Measurements from ENCODE around the gene CYP19A1. TPM values are rescaled to one million over a fixed set of nuclear protein-coding genes. Genes with fewer than 3 reads are reported as not detected.

CYP19A1 gene
- total RNA-seq, 1 experiment from 2014 or later: 0.94 TPM

DNA sequence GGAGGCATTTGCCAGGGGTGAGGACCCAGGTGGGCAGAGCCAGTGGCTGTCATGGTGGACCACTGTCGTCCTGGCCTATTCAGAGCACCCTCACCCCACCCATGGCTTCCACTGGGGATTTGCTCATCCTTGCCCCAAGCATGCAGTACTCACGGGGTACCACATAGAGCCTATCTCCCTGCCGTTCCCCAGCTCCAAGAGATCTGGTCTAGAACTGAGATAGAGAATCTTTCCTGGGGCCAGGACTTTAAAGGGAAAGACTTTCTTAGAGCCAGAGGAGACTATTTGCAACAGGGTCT is 166.8 kb downstream of the CYP19A1 start:
- H4K20me1 ChIP-seq (ENCODE audit: insufficient read depth): no peaks in the 10 kb centered on the region
- no peaks in the 10 kb centered on the region for H3K36me3 ChIP-seq (ENCODE audit: low read depth)
- POLR2A ChIA-PET (ENCODE audit: unreplicated experiment): no interaction called here
- no peaks in the 10 kb centered on the region for H3K9me3 ChIP-seq (ENCODE audit: insufficient read depth, low read depth)
- BruUV-seq (replicated peaks): no TSS peak
- TF ChIP-seq CTCF (conservative IDR thresholded peaks at IDR 0.05) (no peak), EZH2 (IDR thresholded peaks at IDR 0.05; ENCODE audit: low read depth) (no peak)
- no peak overlapping the region for H3K4me2 ChIP-seq
- H3K4me1 ChIP-seq (replicated peaks; ENCODE audit: insufficient read depth): no peaks in the 10 kb centered on the region
- H3K4me3 ChIP-seq: no peak overlapping the region
- H3F3A ChIP-seq (ENCODE audit: insufficient read depth, low read depth): no peaks in the 10 kb centered on the region
- intact Hi-C loops (cut with micrococcal nuclease; ENCODE audit: unreplicated experiment): no loop called here
- H3K79me2 ChIP-seq (ENCODE audit: low read depth): no peaks in the 10 kb centered on the region
- CTCF ChIA-PET: interaction anchor here (0.9 kb wide), 1 partner anchor 9 kb away, joined by 3 read pairs; no protein-coding TSS in a partner anchor
- DNase-seq: no peak
- H3K27me3 ChIP-seq (ENCODE audit: insufficient read depth, low read depth): no peaks in the 10 kb centered on the region
- H2AFZ ChIP-seq: no peak overlapping the region
- H3K27ac ChIP-seq: no peak overlapping the region
- H3K9me2 ChIP-seq (ENCODE audit: insufficient read depth): no peaks in the 10 kb centered on the region

DNA sequence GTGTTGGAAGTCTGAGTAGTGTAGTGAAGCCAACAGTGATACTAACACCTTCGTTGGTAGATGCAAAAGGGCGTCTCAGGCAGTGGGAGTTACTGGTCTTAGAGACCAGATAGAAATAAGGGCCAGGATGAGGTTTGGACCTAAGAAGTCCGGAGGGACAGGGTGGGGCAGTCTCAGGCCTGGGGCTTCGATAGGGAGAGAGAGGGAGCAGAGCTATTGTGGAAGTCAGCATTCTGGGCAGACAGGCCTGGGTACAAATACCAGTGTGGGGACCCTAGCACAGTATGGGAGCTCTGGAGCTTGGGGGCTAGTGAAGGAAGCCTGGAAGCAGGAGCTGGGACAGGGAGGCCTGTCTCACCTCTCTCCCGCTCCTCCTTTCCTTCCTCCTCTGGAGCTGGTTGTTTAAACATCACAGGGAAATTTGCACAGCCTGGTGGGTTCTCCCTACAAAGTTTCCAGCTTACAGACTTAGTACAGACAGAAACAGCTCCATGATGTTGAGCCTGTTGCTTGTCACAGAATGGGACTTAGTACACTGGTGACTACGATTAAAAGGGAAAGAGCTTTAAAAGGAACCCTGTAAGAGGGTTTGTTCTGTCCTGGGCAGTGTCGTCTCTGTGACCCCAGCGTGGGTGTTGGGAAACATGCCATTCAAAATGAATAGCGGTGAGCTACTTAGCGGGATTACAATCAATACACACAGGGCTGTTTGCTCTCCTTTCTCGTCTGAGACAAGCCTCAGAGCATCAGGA is 167.3 kb downstream of the CYP19A1 start:
- POLR2A ChIA-PET (ENCODE audit: unreplicated experiment): no interaction called here
- no peak for DNase-seq
- Histone ChIP-seq H3K27ac (no peak overlapping the region), H3K9me2 (ENCODE audit: insufficient read depth) (no peaks in the 10 kb centered on the region), H3K4me3 (no peak overlapping the region), H3K36me3 (ENCODE audit: low read depth) (no peaks in the 10 kb centered on the region), H3K27me3 (ENCODE audit: insufficient read depth, low read depth) (no peaks in the 10 kb centered on the region), H4K20me1 (ENCODE audit: insufficient read depth) (no peaks in the 10 kb centered on the region), H3K4me2 (no peak overlapping the region), H3K9me3 (ENCODE audit: insufficient read depth, low read depth) (no peaks in the 10 kb centered on the region), H3K4me1 (replicated peaks; ENCODE audit: insufficient read depth) (no peaks in the 10 kb centered on the region), H3F3A (ENCODE audit: insufficient read depth, low read depth) (no peaks in the 10 kb centered on the region), H3K79me2 (ENCODE audit: low read depth) (no peaks in the 10 kb centered on the region), H2AFZ (no peak overlapping the region)
- intact Hi-C loops (cut with micrococcal nuclease; ENCODE audit: unreplicated experiment): no loop called here
- CTCF ChIA-PET: interaction anchor here (0.9 kb wide), 1 partner anchor 8 kb away, joined by 3 read pairs; no protein-coding TSS in a partner anchor
- no TSS peak for BruUV-seq (replicated peaks)
- TF ChIP-seq CTCF (conservative IDR thresholded peaks at IDR 0.05) (no peak), EZH2 (IDR thresholded peaks at IDR 0.05; ENCODE audit: low read depth) (no peak)

DNA sequence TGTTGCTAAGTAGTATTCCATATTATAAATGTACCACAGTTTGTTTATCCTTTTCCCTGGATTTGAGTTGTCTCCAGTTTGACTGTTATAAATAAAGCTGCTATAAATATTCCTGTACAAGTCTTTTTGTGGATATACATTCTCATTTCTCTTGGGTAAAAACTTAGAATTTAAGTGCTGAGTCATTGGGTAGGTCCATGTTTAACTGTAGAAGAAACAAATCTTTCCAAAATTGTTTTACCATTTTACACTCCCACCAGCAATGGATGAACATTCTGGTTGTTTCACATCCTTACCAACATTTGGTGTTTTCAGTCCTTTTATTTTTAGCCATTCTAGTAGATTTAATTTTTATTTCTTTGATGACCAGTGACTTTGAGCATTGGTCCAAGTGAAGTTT is 169.7 kb downstream of the CYP19A1 start:
- Histone ChIP-seq H3K79me2 (ENCODE audit: low read depth) (no peaks in the 10 kb centered on the region), H3K36me3 (ENCODE audit: low read depth) (no peaks in the 10 kb centered on the region), H3K27ac (no peak overlapping the region), H3K27me3 (ENCODE audit: insufficient read depth, low read depth) (no peaks in the 10 kb centered on the region), H3K4me2 (no peak overlapping the region), H3K9me2 (ENCODE audit: insufficient read depth) (no peaks in the 10 kb centered on the region), H3K9me3 (ENCODE audit: insufficient read depth, low read depth) (no peaks in the 10 kb centered on the region), H4K20me1 (ENCODE audit: insufficient read depth) (no peaks in the 10 kb centered on the region), H3F3A (ENCODE audit: insufficient read depth, low read depth) (no peaks in the 10 kb centered on the region), H3K4me3 (no peak overlapping the region), H2AFZ (no peak overlapping the region), H3K4me1 (replicated peaks; ENCODE audit: insufficient read depth) (no peaks in the 10 kb centered on the region)
- BruUV-seq (replicated peaks): no TSS peak
- intact Hi-C loops (cut with micrococcal nuclease; ENCODE audit: unreplicated experiment): no loop called here
- ChIA-PET CTCF (no interaction called here), POLR2A (ENCODE audit: unreplicated experiment) (no interaction called here)
- TF ChIP-seq CTCF (conservative IDR thresholded peaks at IDR 0.05) (no peak), EZH2 (IDR thresholded peaks at IDR 0.05; ENCODE audit: low read depth) (no peak)
- DNase-seq: no peak

All from PC-9 (cell line).